Measurements from ENCODE around the gene SCO1. TPM values are rescaled to one million over a fixed set of nuclear protein-coding genes. Genes with fewer than 3 reads are reported as not detected.

SCO1 gene
- total RNA-seq (28.6 and 33.1 TPM in 2 replicates), polyA plus RNA-seq (5.9 and 8.4 TPM in 2 replicates), polyA minus RNA-seq (37.0 and 59.7 TPM in 2 replicates)
- total RNA-seq (2013): 19.5 TPM

DNA sequence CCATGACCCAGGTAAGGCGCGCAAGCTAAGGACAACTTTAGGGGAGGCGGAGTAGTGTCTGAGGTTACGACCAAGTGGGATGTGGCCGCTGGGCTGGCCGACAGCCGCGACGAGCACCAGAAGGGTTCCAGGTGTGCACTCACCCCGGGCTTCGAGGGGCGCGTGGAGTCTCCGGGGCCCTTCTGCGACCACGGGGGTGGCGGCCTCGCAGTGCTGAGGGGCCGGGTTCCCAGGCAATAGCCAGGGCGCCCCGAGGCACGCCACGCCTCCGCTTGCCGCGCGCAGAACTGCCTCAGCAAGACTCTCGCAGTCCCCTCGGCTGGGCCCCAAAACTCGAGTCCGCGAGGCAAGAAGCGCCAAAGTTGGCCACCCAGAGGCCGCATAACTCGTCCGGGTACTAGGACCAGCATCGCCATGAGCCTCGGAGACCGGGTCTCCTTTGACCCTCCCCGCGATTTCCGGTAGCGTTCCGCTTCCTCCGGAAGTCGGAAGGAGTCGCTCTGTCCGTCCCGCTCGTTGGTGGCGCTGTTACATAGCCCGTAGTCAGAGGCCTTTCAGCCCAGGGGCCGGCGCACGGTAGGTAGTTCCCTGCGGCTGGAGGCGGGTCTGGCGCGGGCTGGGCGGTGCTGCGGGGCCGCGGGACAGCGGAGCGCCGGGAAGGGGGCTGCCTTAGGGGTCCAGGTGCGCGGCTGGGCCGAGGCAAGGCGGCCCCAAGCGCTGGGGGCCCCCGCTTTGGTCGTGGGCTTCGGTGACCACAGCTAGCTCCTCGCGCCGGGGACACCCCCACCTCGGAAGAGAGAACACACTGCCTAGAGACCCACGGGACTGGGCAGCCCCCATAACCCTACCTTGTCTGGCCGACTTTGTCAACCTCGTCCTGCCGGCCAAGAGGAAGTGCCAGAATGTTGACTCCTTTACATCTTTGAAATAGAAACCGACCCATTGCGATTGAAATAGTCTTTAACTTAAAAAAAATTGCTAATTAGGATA is at the start of gene SCO1, which contains the start of gene ADPRM:
Gene SCO1, minus strand, starts transcription at position 442 of the 990 bp plus-strand sequence. Its CDS starts 26 bp downstream, at position 416.
Gene ADPRM, plus strand, starts transcription at position 503 of the 990 bp plus-strand sequence. CDS start 7,333 bp downstream, outside the sequence.
- peak within 1 kb of the TSS; percentile 93 for H3K4me3 Mint-ChIP-seq
- peak within 1 kb of the TSS; percentile 96 for H3K27ac Mint-ChIP-seq
- H3K36me3 ChIP-seq (replicated peaks in 1 of 2; ENCODE audit: control extremely low read depth in 1 of 2, control insufficient read depth in 1 of 2, extremely low read depth in 1 of 2, insufficient read depth in 2 of 2, low read length in 1 of 2): peaks cover 0 to 30% of the 10 kb centered on the region in 2 experiments
- peak within 1 kb of the TSS; percentile 82 for H3K9ac ChIP-seq (ENCODE audit: low read length)
- peak within 1 kb of the TSS; percentile 78 to 91 (median 84) for H3K4me3 ChIP-seq (ENCODE audit: control extremely low read depth in 1 of 5, extremely low read depth in 1 of 5, insufficient read depth in 1 of 5, low read depth in 2 of 5, low read length in 4 of 5)
- H3K27me3 Mint-ChIP-seq: no peaks in the 10 kb centered on the region
- peaks cover 47% of the 10 kb centered on the region for H3K4me1 Mint-ChIP-seq
- ChIA-PET POLR2A (interaction anchor here (0.6 kb wide), 1 partner anchor 655 kb away, joined by 6 read pairs; no protein-coding TSS in a partner anchor), CTCF (interaction anchor here (1.6 to 2.0 kb wide), 2 partner anchors 13 to 33 kb away, joined by 5 read pairs; partner anchors contain the start of gene TMEM220)
- H3K9me3 ChIP-seq (ENCODE audit: control extremely low read depth in 1 of 3, control insufficient read depth in 2 of 3, insufficient read depth in 1 of 3, low read length in 2 of 3): no peaks in the 10 kb centered on the region
- ATAC-seq (ENCODE audit: low read depth): peak; percentile 96
- H2AFZ ChIP-seq (ENCODE audit: insufficient read depth, low read depth, low read length, poor library complexity, severe bottlenecking): peak within 1 kb of the TSS; percentile 95
- H3K27me3 ChIP-seq (replicated peaks in 1 of 4; ENCODE audit: control extremely low read depth in 1 of 4, control insufficient read depth in 3 of 4, insufficient read depth in 4 of 4, low read length in 3 of 4): no peaks in the 10 kb centered on the region
- intact Hi-C loops (cut with micrococcal nuclease): loop anchor here (1.0 to 5.0 kb wide), 3 partner anchors 33 to 1300 kb away; partner anchors contain the start of genes TMEM220 and ZNF18
- no peaks in the 10 kb centered on the region for H4K20me1 ChIP-seq (ENCODE audit: control insufficient read depth, insufficient read depth, low read length, poor library complexity, severe bottlenecking)
- no peak for TF ChIP-seq EZH2 (IDR thresholded peaks at IDR 0.05; ENCODE audit: borderline replicate concordance, insufficient read depth, low read depth, low read length, poor library complexity, severe bottlenecking)
- TF ChIP-seq, protein P1, sequence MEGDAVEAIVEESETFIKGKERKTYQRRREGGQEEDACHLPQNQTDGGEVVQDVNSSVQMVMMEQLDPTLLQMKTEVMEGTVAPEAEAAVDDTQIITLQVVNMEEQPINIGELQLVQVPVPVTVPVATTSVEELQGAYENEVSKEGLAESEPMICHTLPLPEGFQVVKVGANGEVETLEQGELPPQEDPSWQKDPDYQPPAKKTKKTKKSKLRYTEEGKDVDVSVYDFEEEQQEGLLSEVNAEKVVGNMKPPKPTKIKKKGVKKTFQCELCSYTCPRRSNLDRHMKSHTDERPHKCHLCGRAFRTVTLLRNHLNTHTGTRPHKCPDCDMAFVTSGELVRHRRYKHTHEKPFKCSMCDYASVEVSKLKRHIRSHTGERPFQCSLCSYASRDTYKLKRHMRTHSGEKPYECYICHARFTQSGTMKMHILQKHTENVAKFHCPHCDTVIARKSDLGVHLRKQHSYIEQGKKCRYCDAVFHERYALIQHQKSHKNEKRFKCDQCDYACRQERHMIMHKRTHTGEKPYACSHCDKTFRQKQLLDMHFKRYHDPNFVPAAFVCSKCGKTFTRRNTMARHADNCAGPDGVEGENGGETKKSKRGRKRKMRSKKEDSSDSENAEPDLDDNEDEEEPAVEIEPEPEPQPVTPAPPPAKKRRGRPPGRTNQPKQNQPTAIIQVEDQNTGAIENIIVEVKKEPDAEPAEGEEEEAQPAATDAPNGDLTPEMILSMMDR (IDR thresholded peaks at IDR 0.05): peak; percentile 31
- DNase-seq: peak; percentile 93
- H3K4me1 ChIP-seq (ENCODE audit: control insufficient read depth in 2 of 2, insufficient read depth in 2 of 2, low read length in 2 of 2): peaks cover 28 to 46% of the 10 kb centered on the region in 2 donors
- H3K4me2 ChIP-seq (replicated peaks; ENCODE audit: low read depth, low read length, poor library complexity, severe bottlenecking): peak within 1 kb of the TSS; percentile 90
- peak within 1 kb of the TSS; percentile 81 to 93 for H3K27ac ChIP-seq (ENCODE audit: low read length in 2 of 2)
- under 1% methylated on average over 79 of the region's 84 CpGs for WGBS (ENCODE audit: insufficient coverage)
- H3K9me3 Mint-ChIP-seq (ENCODE audit: insufficient read depth): no peaks in the 10 kb centered on the region
- peaks cover 81% of the 10 kb centered on the region for H3K79me2 ChIP-seq (ENCODE audit: control insufficient read depth, insufficient read depth, low read length)

Measured in B cell (primary cell).